ENCODE measurements around the gene BCHE.
"Not testable (repeated sequence)": the region's sequence is repeated elsewhere in the genome, so short reads cannot be mapped to it uniquely, and the experiment has no call there.

The BCHE gene

GRCh38 chr3:165815682-165816081 lies 21.5 kb downstream of the BCHE start:
- no peak for DNase-seq

GRCh38 chr3:165814380-165814779 lies 22.8 kb downstream of the BCHE start:
- DNase-seq: no peak

GRCh38 chr3:165807937-165808336 lies 29.3 kb downstream of the BCHE start:
- DNase-seq: not testable (repeated sequence)

- no peak for DNase-seq
These were observed 31.2 kb downstream of the BCHE start for GRCh38 chr3:165805946-165806561.

- DNase-seq: no peak
These were observed 33.8 kb downstream of the BCHE start for GRCh38 chr3:165803471-165803870.

- DNase-seq: peak; percentile 28
These were observed 36.3 kb downstream of the BCHE start for GRCh38 chr3:165800970-165801369.

- no peak for DNase-seq
These were observed 38.2 kb downstream of the BCHE start for GRCh38 chr3:165799026-165799425.

- DNase-seq: no peak
These were observed 39.7 kb downstream of the BCHE start for GRCh38 chr3:165797551-165797950.

GRCh38 chr3:165796701-165797100 lies 40.5 kb downstream of the BCHE start:
- no peak for DNase-seq

GRCh38 chr3:165788531-165788930 lies 48.7 kb downstream of the BCHE start:
- no peak for DNase-seq

GRCh38 chr3:165786013-165786412 lies 51.2 kb downstream of the BCHE start:
- no peak for DNase-seq

GRCh38 chr3:165784337-165784736 lies 52.9 kb downstream of the BCHE start:
- DNase-seq: no peak

- no peak for DNase-seq
These were observed 53.8 kb downstream of the BCHE start for GRCh38 chr3:165783383-165783782.

GRCh38 chr3:165778891-165779290 lies 58.3 kb downstream of the BCHE start:
- no peak for DNase-seq

GRCh38 chr3:165778456-165778855 lies 58.8 kb downstream of the BCHE start:
- no peak for DNase-seq

GRCh38 chr3:165775824-165776223 lies 61.4 kb downstream of the BCHE start:
- DNase-seq: no peak

GRCh38 chr3:165770781-165771180 lies 66.4 kb downstream of the BCHE start:
- no peak for DNase-seq

GRCh38 chr3:165768680-165769079 lies 68.5 kb downstream of the BCHE start:
- DNase-seq: no peak

- DNase-seq: no peak
These were observed 78.2 kb downstream of the BCHE start for GRCh38 chr3:165759041-165759440.

- DNase-seq: no peak
These were observed 81.7 kb downstream of the BCHE start for GRCh38 chr3:165755571-165755970.

GRCh38 chr3:165754219-165755007 lies 82.8 kb downstream of the BCHE start:
- no peak for DNase-seq

GRCh38 chr3:165753560-165753959 lies 83.7 kb downstream of the BCHE start:
- no peak for DNase-seq

GRCh38 chr3:165751637-165752036 lies 85.6 kb downstream of the BCHE start:
- DNase-seq: peak; percentile 50

GRCh38 chr3:165749821-165750220 lies 87.4 kb downstream of the BCHE start:
- DNase-seq: no peak

- no peak for DNase-seq
These were observed 88.0 kb downstream of the BCHE start for GRCh38 chr3:165749241-165749640.
